HG02571 (cell line): ENCODE data around the gene CTDSP2.
A peak's percentile ranks its signal among the peaks of the same experiment; 100 is the strongest.
"Not testable (repeated sequence)": the region's sequence is repeated elsewhere in the genome, so short reads cannot be mapped to it uniquely, and the experiment has no call there.

Source experiments
- ATAC-seq: cut with Tn5 transposase; IDR thresholded peaks from one replicate; pipeline ENCODE4 v1.9.1; 2021; ENCODE audit warnings: mild to moderate bottlenecking, moderate library complexity; ENCODE audit not compliant: unreplicated experiment

CTDSP2 gene

GRCh38 chr12:57846577-57847319, at the start of gene CTDSP2:
TSS of gene CTDSP2 (minus strand) at chr12:57846729. CDS start at chr12:57846435, 294 bp downstream.
- ATAC-seq, result peak; percentile 45

- ATAC-seq, result no peak
Observed at GRCh38 chr12:57896115-57896433, 49.5 kb upstream of the CTDSP2 start.

GRCh38 chr12:57895389-57896114, 49.0 kb upstream of the CTDSP2 start:
- no peak for ATAC-seq

GRCh38 chr12:57894399-57895292, 48.1 kb upstream of the CTDSP2 start:
- ATAC-seq, result no peak

GRCh38 chr12:57893431-57894353, 47.2 kb upstream of the CTDSP2 start:
- ATAC-seq, result no peak

GRCh38 chr12:57892232-57892972, 45.9 kb upstream of the CTDSP2 start:
- ATAC-seq, result no peak

- ATAC-seq, result no peak
Observed at GRCh38 chr12:57891542-57892228, 45.2 kb upstream of the CTDSP2 start.

GRCh38 chr12:57890191-57891115, 43.9 kb upstream of the CTDSP2 start:
- ATAC-seq, result no peak

- ATAC-seq, result no peak
Observed at GRCh38 chr12:57889500-57889989, 43.0 kb upstream of the CTDSP2 start.

- ATAC-seq, result no peak
Observed at GRCh38 chr12:57888409-57889157, 42.1 kb upstream of the CTDSP2 start.

GRCh38 chr12:57887631-57888408, 41.3 kb upstream of the CTDSP2 start:
- no peak for ATAC-seq

- ATAC-seq, result not testable (repeated sequence)
Observed at GRCh38 chr12:57886964-57887363, 40.4 kb upstream of the CTDSP2 start.

- ATAC-seq, result no peak
Observed at GRCh38 chr12:57886542-57886941, 40.0 kb upstream of the CTDSP2 start.

- ATAC-seq, result no peak
Observed at GRCh38 chr12:57885207-57885606, 38.7 kb upstream of the CTDSP2 start.

- no peak for ATAC-seq
Observed at GRCh38 chr12:57883700-57884099, 37.2 kb upstream of the CTDSP2 start.

- ATAC-seq, result no peak
Observed at GRCh38 chr12:57883057-57883456, 36.5 kb upstream of the CTDSP2 start.
